RPMI8226 (cell line): ENCODE data around the gene ALX3.

Experiments used
- DNase-seq: peaks from one replicate; pipeline ENCODE4 v3.0.0-alpha.2; 2015

Gene ALX3

DNA sequence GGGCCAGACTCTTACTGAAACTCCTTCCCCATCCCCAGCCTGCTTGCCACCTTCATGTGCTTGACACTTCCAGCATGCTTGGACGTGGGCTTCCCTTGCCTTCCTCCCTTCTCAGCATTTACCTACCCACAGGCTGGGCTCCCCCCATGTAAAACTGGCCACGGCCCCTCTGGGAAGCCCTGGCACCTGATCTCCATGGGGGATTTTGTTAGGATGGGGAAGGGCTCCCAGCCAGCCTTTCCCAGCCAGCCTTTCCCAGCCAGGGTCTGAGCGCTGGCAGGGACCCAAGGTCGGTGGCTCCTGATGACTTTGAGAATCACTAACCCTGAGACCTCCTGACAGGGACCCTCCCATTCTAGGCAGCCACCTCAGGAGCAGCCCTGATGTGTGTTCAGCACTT is 6.7 kb downstream of the ALX3 start:
- no peak for DNase-seq

GRCh38 chr1:110062612-110063011 is 7.9 kb downstream of the ALX3 start:
- DNase-seq = no peak

DNA sequence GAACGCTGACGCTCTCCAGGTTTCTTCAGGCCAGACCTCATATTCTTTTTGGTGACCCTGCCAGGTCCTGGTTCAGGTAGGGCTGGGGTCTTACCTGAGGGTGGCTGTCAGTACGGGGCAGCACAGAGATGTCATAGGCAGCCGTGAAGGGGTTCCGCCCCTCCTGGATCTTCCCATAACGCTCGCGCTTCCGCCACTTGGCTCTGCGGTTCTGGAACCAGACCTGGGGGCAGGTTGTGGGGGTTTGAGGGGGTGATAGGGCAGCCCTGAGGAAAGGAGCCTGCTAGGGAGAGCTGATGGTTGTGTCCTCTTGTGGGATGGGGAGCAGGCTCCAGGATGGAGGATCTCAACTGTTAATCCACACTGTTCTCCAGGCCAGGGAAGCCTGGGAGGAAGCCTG is 9.1 kb downstream of the ALX3 start:
- no peak for DNase-seq

GRCh38 chr1:110060662-110061060 is 9.8 kb downstream of the ALX3 start:
- DNase-seq = no peak

DNA sequence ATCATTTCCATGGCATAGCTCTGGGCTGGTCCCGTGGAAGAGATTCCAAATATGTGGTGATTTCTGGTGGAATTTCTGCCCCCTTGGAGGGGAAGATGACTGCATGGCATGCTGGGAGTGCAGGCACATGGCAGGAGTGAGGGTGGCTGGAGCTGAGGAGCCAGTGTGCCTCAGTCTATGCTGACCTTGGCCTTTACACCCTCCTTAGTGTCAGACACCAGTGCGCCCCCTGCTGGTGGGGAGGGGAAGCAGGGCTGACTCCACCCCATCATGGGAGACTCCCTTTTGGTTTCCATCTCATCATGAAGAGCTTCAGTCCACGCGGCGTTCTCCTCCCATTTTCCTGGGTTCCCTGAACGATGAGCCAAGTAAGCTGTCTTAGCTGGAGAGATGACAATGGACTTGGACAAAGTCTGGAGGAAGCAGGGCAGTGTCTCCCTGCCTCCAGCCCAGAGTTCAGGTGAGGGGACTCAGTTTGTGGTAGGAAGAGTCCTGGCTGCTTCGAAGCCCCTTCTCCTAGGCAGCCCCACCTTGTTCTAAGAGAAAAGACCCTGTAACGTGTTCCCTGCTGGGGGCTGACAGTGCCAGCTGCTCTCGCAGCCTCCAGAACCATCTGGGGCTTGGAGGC is 10.3 kb downstream of the ALX3 start:
- DNase-seq = peak; percentile 65

- DNase-seq = no peak
These were observed 11.2 kb downstream of the ALX3 start for GRCh38 chr1:110059133-110059863.

DNA sequence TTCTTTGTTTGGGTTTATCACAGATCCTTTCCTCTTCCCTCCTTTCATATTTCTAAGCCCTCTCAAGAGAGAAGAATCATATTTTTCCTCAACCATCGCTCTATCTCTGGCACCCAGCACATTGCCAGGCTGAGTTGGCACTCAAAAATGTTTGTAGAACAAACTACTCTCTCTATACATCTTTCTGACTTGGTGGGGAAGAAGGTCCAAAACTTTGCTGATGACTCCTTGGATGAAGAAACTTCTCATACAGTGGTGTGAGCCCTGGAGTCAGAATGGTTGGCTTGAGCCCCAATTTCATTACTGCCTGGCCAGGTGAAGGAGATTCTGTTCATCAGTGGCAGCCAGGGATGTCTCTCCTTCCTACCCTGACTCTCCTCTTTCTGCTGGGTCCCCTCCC is 11.9 kb downstream of the ALX3 start:
- DNase-seq = no peak

- DNase-seq = no peak
These were observed 12.4 kb downstream of the ALX3 start for GRCh38 chr1:110057963-110058518.

DNA sequence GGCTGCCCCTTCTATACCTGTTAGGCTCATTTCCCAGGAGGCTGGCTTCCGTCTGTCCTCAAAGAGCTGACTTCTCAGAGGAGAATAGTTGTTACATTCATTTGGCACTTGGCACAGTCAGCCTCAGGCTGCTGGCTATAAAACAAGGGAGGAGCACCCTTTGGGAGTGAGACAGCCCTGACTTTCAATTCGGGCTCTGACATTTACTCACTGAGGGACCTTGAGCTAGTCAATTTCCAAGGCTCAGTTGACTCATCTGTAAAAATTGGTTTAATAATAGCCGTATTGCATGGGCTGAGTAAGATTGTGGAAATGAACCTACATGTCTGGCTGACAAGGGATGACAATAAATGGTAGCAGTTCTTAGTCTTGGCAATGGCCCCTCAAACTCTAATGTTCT is 13.7 kb downstream of the ALX3 start:
- no peak for DNase-seq

GRCh38 chr1:110056285-110056683 is 14.2 kb downstream of the ALX3 start:
- DNase-seq = no peak

DNA sequence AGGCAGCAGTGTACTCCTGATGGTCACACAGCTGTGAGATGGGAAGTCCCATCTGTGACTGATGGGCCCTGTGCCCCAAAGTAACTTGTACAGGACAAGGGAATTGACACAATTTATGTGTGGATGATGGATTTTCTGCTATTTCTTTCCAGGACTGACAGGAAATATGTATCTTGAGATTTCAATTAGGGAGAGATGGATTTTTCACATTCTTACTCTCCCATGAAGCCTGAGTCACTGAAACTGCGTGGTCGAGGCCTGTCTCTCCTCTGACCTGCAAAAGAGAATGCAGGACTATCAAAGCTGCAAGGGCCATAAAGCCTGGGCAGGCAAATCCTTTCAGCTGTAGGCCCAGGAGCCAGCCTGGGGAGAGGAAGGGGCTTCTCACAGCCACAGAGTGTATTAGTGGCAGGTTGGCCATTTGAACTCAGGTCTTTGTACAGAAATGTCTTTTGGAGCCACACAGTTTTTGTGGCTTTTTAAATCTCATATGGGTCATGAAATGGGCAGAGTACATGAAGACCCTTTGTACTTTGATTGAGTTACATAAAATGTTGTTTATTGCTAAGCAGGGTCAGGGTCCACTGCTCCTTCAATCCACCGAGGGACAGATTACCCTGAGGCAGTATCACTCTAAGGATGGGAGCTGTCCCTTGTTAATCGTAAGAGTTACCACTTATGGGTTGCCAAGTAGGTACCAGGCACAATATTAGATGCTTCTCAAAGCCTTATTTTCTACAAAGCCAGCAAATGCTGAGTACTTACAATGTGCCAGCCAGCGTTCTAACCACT is 14.8 kb downstream of the ALX3 start:
- DNase-seq = no peak

- DNase-seq = peak; percentile 41
These were observed 16.7 kb downstream of the ALX3 start for GRCh38 chr1:110053552-110054428.

GRCh38 chr1:110051262-110051648 is 19.2 kb downstream of the ALX3 start:
- no peak for DNase-seq

- no peak for DNase-seq
These were observed 19.7 kb downstream of the ALX3 start for GRCh38 chr1:110050602-110051261.

- no peak for DNase-seq
These were observed 20.5 kb downstream of the ALX3 start for GRCh38 chr1:110049801-110050601.

- no peak for DNase-seq
These were observed 21.4 kb downstream of the ALX3 start for GRCh38 chr1:110048923-110049601.

GRCh38 chr1:110048240-110048639 is 22.2 kb downstream of the ALX3 start:
- no peak for DNase-seq

GRCh38 chr1:110047463-110047862 is 23.0 kb downstream of the ALX3 start:
- DNase-seq = no peak

GRCh38 chr1:110043016-110043415 is 27.5 kb downstream of the ALX3 start:
- no peak for DNase-seq

DNA sequence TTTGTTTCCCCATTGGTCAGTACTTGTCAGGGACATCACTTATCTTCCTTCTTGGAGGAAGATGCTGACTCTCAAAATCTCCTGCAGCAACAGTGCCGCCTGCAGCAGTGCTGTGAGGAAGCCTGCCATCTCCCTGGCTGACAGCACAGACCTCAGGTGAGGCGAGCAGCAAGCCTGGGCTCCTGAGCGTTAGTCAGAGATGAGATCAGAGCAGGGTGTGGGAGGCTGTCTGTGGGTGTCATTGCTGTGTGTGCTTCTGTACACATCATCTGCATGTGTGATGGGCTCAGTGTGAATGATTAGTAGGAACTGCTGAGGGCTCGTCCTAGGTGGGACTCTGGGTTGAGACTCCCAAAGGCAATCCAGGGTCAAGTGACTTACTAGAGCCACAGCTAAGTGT is 29.9 kb downstream of the ALX3 start:
- no peak for DNase-seq

DNA sequence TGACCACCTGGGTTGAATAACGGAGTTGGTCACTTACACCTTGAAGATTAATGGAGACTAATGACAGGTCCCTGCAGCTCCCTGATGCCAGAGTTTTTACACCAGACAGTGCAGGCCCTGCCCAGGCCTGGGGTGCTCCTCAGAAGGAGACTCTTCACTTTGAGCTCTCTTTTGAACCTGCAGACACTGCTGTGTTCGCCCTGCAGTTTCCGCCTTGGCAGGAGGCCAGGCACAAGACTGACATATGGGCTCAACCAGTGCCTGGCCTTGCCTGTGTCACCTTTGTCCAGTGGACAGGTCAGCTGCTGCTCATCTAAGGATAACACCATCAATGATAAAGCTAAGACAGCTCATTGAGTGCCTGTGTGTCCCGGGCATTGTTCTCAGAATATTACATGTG is 30.8 kb downstream of the ALX3 start:
- no peak for DNase-seq
